ENCODE measurements around the gene RAMP3.

RAMP3 gene

GRCh38 chr7:45219801-45220435, 62.3 kb downstream of the RAMP3 start:
- no peak for DNase-seq (ENCODE audit: extremely low read depth, low read depth)
- TF ChIP-seq CTCF (IDR thresholded peaks at IDR 0.05; ENCODE audit: low read depth, low read length, missing control alignments) = no peak

GRCh38 chr7:45220846-45221618, 63.4 kb downstream of the RAMP3 start:
- no peak for TF ChIP-seq CTCF (IDR thresholded peaks at IDR 0.05; ENCODE audit: low read depth, low read length, missing control alignments)
- H3K4me3 ChIP-seq (replicated peaks; ENCODE audit: low read depth, low read length) = no peak overlapping the region
- no peak for DNase-seq (ENCODE audit: extremely low read depth, low read depth)

More at GRCh38 chr7:45219801-45220435, 62.3 kb downstream of the RAMP3 start:
- H3K4me3 ChIP-seq (replicated peaks; ENCODE audit: low read depth, low read length) = no peak overlapping the region

- TF ChIP-seq CTCF (IDR thresholded peaks at IDR 0.05; ENCODE audit: low read depth, low read length, missing control alignments) = no peak
- no peak for DNase-seq (ENCODE audit: extremely low read depth, low read depth)
- no peak overlapping the region for H3K4me3 ChIP-seq (replicated peaks; ENCODE audit: low read depth, low read length)
These were observed 64.5 kb downstream of the RAMP3 start for GRCh38 chr7:45221896-45222604.

- DNase-seq (ENCODE audit: extremely low read depth, low read depth) = no peak
These were observed 65.5 kb downstream of the RAMP3 start for GRCh38 chr7:45223078-45223477.

GRCh38 chr7:45223728-45224630, 66.4 kb downstream of the RAMP3 start:
- H3K4me3 ChIP-seq (replicated peaks; ENCODE audit: low read depth, low read length) = no peak overlapping the region
- no peak for DNase-seq (ENCODE audit: extremely low read depth, low read depth)
- no peak for TF ChIP-seq CTCF (IDR thresholded peaks at IDR 0.05; ENCODE audit: low read depth, low read length, missing control alignments)

More at GRCh38 chr7:45223078-45223477, 65.5 kb downstream of the RAMP3 start:
- TF ChIP-seq CTCF (IDR thresholded peaks at IDR 0.05; ENCODE audit: low read depth, low read length, missing control alignments) = no peak
- no peak overlapping the region for H3K4me3 ChIP-seq (replicated peaks; ENCODE audit: low read depth, low read length)

GRCh38 chr7:45224832-45225231, 67.2 kb downstream of the RAMP3 start:
- TF ChIP-seq CTCF (IDR thresholded peaks at IDR 0.05; ENCODE audit: low read depth, low read length, missing control alignments) = no peak
- H3K4me3 ChIP-seq (replicated peaks; ENCODE audit: low read depth, low read length) = no peak overlapping the region
- DNase-seq (ENCODE audit: extremely low read depth, low read depth) = no peak
